ENCODE data around the gene ARSB.
"Not testable (repeated sequence)": the region's sequence is repeated elsewhere in the genome, so short reads cannot be mapped to it uniquely, and the experiment has no call there.

ARSB gene

GRCh38 chr5:78779262-78779661 lies 205.8 kb downstream of the ARSB start:
- no peak for DNase-seq (ENCODE audit: low read depth in 2 of 2)

- DNase-seq (ENCODE audit: low read depth in 2 of 2) = no peak
Measured at GRCh38 chr5:78778538-78778937, 206.6 kb downstream of the ARSB start.

GRCh38 chr5:78777901-78778300 lies 207.2 kb downstream of the ARSB start:
- no peak for DNase-seq (ENCODE audit: low read depth in 2 of 2)

GRCh38 chr5:78776637-78777036 lies 208.5 kb downstream of the ARSB start:
- DNase-seq (ENCODE audit: low read depth in 2 of 2) = no peak

- DNase-seq (ENCODE audit: low read depth in 2 of 2) = no peak
Measured at GRCh38 chr5:78773655-78774054, 211.5 kb downstream of the ARSB start.

- no peak for DNase-seq (ENCODE audit: low read depth in 2 of 2)
Measured at GRCh38 chr5:78771260-78772205, 213.6 kb downstream of the ARSB start.

GRCh38 chr5:78768781-78769380 lies 216.2 kb downstream of the ARSB start:
- no peak for DNase-seq (ENCODE audit: low read depth in 2 of 2)

GRCh38 chr5:78766412-78766762 lies 218.7 kb downstream of the ARSB start:
- DNase-seq (ENCODE audit: low read depth in 2 of 2) = no peak

GRCh38 chr5:78765756-78766411 lies 219.2 kb downstream of the ARSB start:
- DNase-seq (ENCODE audit: low read depth in 2 of 2) = no peak

- no peak for DNase-seq (ENCODE audit: low read depth in 2 of 2)
Measured at GRCh38 chr5:78765116-78765515, 220.0 kb downstream of the ARSB start.

- no peak for DNase-seq (ENCODE audit: low read depth in 2 of 2)
Measured at GRCh38 chr5:78763659-78764189, 221.4 kb downstream of the ARSB start.

GRCh38 chr5:78762743-78763142 lies 222.4 kb downstream of the ARSB start:
- DNase-seq (ENCODE audit: low read depth in 2 of 2) = not testable (repeated sequence)

GRCh38 chr5:78761840-78762239 lies 223.3 kb downstream of the ARSB start:
- DNase-seq (ENCODE audit: low read depth in 2 of 2) = no peak

GRCh38 chr5:78760770-78761169 lies 224.3 kb downstream of the ARSB start:
- DNase-seq (ENCODE audit: low read depth in 2 of 2) = no peak

- DNase-seq (ENCODE audit: low read depth in 2 of 2) = no peak
Measured at GRCh38 chr5:78760366-78760765, 224.7 kb downstream of the ARSB start.

- no peak for DNase-seq (ENCODE audit: low read depth in 2 of 2)
Measured at GRCh38 chr5:78758169-78758839, 226.8 kb downstream of the ARSB start.

- no peak for DNase-seq (ENCODE audit: low read depth in 2 of 2)
Measured at GRCh38 chr5:78757269-78758053, 227.6 kb downstream of the ARSB start.

GRCh38 chr5:78756858-78757257 lies 228.3 kb downstream of the ARSB start:
- no peak for DNase-seq (ENCODE audit: low read depth in 2 of 2)

- DNase-seq (ENCODE audit: low read depth in 2 of 2) = no peak
Measured at GRCh38 chr5:78755822-78756429, 229.2 kb downstream of the ARSB start.

- no peak for DNase-seq (ENCODE audit: low read depth in 2 of 2)
Measured at GRCh38 chr5:78754655-78755054, 230.5 kb downstream of the ARSB start.

GRCh38 chr5:78753093-78753531 lies 232.0 kb downstream of the ARSB start:
- no peak for DNase-seq (ENCODE audit: low read depth in 2 of 2)

Measured in stimulated activated CD8-positive, alpha-beta memory T cell treated with anti-CD3 and anti-CD28 coated beads, Interleukin-7, amount 100 ng/mL, for 1 hour (primary cell).